Mesenchymal stem cell (in vitro differentiated cells and primary cell): ENCODE results near the gene VASP.
A peak's percentile ranks its signal among the peaks of the same experiment; 100 is the strongest.

Experiments
- DNase-seq: peaks from one replicate; pipeline ENCODE4 v3.0.0-alpha.2; 2013
- H2AFZ ChIP-seq: one replicate; pipeline ENCODE4 v1.6.1; 2013; ENCODE audit warnings: low read depth, mild to moderate bottlenecking, control low read depth, inconsistent platforms, low read length, moderate library complexity
- H2AK5ac ChIP-seq: 2 replicates; pipeline ENCODE4 v1.6.1; 2013; ENCODE audit warnings: low read length, moderate library complexity, mild to moderate bottlenecking, inconsistent platforms; ENCODE audit not compliant: severe bottlenecking
- H2BK120ac ChIP-seq: one replicate; pipeline ENCODE4 v1.6.1; 2013; ENCODE audit warnings: low read depth, mild to moderate bottlenecking, inconsistent platforms, low read length, moderate library complexity
- H2BK12ac ChIP-seq, 2 experiments: one replicate each; pipeline ENCODE4 v1.6.1; 2013; ENCODE audit warnings: inconsistent platforms in 2 of 2, low read length in 2 of 2, mild to moderate bottlenecking in 2 of 2, moderate library complexity in 2 of 2, control low read depth in 1 of 2
- H2BK15ac ChIP-seq: one replicate; pipeline ENCODE4 v1.6.1; 2013; ENCODE audit warnings: mild to moderate bottlenecking, low read depth, inconsistent platforms; ENCODE audit not compliant: poor library complexity, severe bottlenecking
- H2BK5ac ChIP-seq: 2 replicates; pipeline ENCODE4 v1.6.1; 2013; ENCODE audit warnings: low read depth, mild to moderate bottlenecking, low read length, control low read depth, inconsistent platforms; ENCODE audit not compliant: poor library complexity, severe bottlenecking
- H3K14ac ChIP-seq, 2 experiments: one replicate each; pipeline ENCODE4 v1.6.1; 2013; ENCODE audit warnings: inconsistent platforms in 2 of 2, low read length in 2 of 2, control low read depth in 1 of 2, mild to moderate bottlenecking in 1 of 2, moderate library complexity in 1 of 2
- H3K18ac ChIP-seq, 2 experiments: one replicate each; pipeline ENCODE4 v1.6.1; 2013; ENCODE audit warnings: inconsistent platforms in 2 of 2, low read length in 2 of 2, control low read depth in 1 of 2, low read depth in 1 of 2, mild to moderate bottlenecking in 1 of 2
- H3K23ac ChIP-seq, 2 experiments: one replicate each; pipeline ENCODE4 v1.6.1; 2013; ENCODE audit warnings: inconsistent platforms in 2 of 2, low read length in 2 of 2, mild to moderate bottlenecking in 2 of 2, moderate library complexity in 2 of 2, control low read depth in 1 of 2
- H3K27ac ChIP-seq: 2 replicates; pipeline ENCODE4 v1.5.1; 2013; ENCODE audit warnings: mild to moderate bottlenecking, moderate library complexity, low read length, control low read depth, inconsistent platforms; ENCODE audit not compliant: poor library complexity, severe bottlenecking
- H3K27me3 ChIP-seq, 2 experiments: 2 replicates each; pipeline versions ENCODE4 v1.6.1 to v1.7.0; 2013; ENCODE audit warnings: low read length in 2 of 2, mild to moderate bottlenecking in 2 of 2, moderate library complexity in 2 of 2, control low read depth in 1 of 2, inconsistent platforms in 1 of 2; ENCODE audit not compliant: control insufficient read depth in 1 of 2, insufficient read depth in 1 of 2
- H3K36me3 ChIP-seq, 2 experiments: 2 replicates each; pipeline versions ENCODE4 v1.6.1 to v1.7.0; 2013; ENCODE audit warnings: low read length in 2 of 2, control low read depth in 1 of 2, inconsistent platforms in 1 of 2, low read depth in 1 of 2, mild to moderate bottlenecking in 1 of 2; ENCODE audit not compliant: insufficient read depth in 2 of 2, control insufficient read depth in 1 of 2
- H3K4ac ChIP-seq, 2 experiments: one replicate each; pipeline ENCODE4 v1.6.1; 2013; ENCODE audit warnings: inconsistent platforms in 2 of 2, low read length in 2 of 2, mild to moderate bottlenecking in 2 of 2, moderate library complexity in 2 of 2, control low read depth in 1 of 2, low read depth in 1 of 2
- H3K4me1 ChIP-seq: 2 replicates; pipeline ENCODE4 v1.6.1; 2013; ENCODE audit warnings: low read depth, low read length, control low read depth; ENCODE audit not compliant: control insufficient read depth, insufficient read depth
- H3K4me2 ChIP-seq: 2 replicates; pipeline ENCODE4 v1.6.1; 2013; ENCODE audit warnings: low read length, mild to moderate bottlenecking, inconsistent platforms; ENCODE audit not compliant: poor library complexity, severe bottlenecking
- H3K4me3 ChIP-seq, 2 experiments: 2 replicates each; pipeline versions ENCODE4 v1.5.1 to v1.7.0; 2013; ENCODE audit warnings: low read length in 2 of 2, mild to moderate bottlenecking in 2 of 2, control low read depth in 1 of 2, low read depth in 1 of 2; ENCODE audit not compliant: insufficient read depth in 1 of 2
- H3K79me1 ChIP-seq: replicated peaks from 2 replicates; pipeline ENCODE4 v1.6.1; 2013; ENCODE audit warnings: mild to moderate bottlenecking, control low read depth, low read length, inconsistent platforms; ENCODE audit not compliant: poor library complexity, severe bottlenecking
- H3K9ac ChIP-seq: 2 replicates; pipeline ENCODE4 v1.7.0; 2013; ENCODE audit warnings: mild to moderate bottlenecking, low read length, moderate library complexity
- H3K9me3 ChIP-seq: 2 replicates; pipeline ENCODE4 v1.7.0; 2013; ENCODE audit warnings: mild to moderate bottlenecking, low read length; ENCODE audit not compliant: control insufficient read depth
- H4K8ac ChIP-seq: one replicate; pipeline ENCODE4 v1.6.1; 2013; ENCODE audit warnings: inconsistent platforms, mild to moderate bottlenecking, low read length, moderate library complexity
- H4K91ac ChIP-seq: one replicate; pipeline ENCODE4 v1.6.1; 2013; ENCODE audit warnings: mild to moderate bottlenecking, low read length, inconsistent platforms
- WGBS: methylation state at CpG from one replicate; pipeline ENCODE4 v1.1.7; 2013; ENCODE audit warnings: mixed read lengths; 5-methylcytosine and 5-hydroxymethylcytosine counted together

Gene VASP

GRCh38 chr19:45494261-45494916 is 12.9 kb upstream of the VASP start:
- no peak overlapping the region for H3K4ac ChIP-seq
- no peak overlapping the region for H3K23ac ChIP-seq
- no peak overlapping the region for H3K4me3 ChIP-seq
- H3K9me3 ChIP-seq, result no peaks in the 10 kb centered on the region
- no peaks in the 10 kb centered on the region for H3K79me1 ChIP-seq
- H3K36me3 ChIP-seq, result peaks cover 0 to 7% of the 10 kb centered on the region in 2 experiments
- peaks cover 25 to 28% of the 10 kb centered on the region in 2 experiments for H3K27me3 ChIP-seq
- no peak overlapping the region for H2BK12ac ChIP-seq
- H3K4me1 ChIP-seq, result peaks cover 26% of the 10 kb centered on the region
- H3K18ac ChIP-seq, result no peak overlapping the region
- no peak overlapping the region for H3K27ac ChIP-seq
- H2BK120ac ChIP-seq, result no peak overlapping the region
- no peak overlapping the region for H2BK5ac ChIP-seq
- no peak overlapping the region for H4K91ac ChIP-seq
- no peak for DNase-seq
- WGBS, result 96% methylated on average over 39 of the region's 39 CpGs
- H2BK15ac ChIP-seq, result no peak overlapping the region
- no peak overlapping the region for H2AFZ ChIP-seq
- no peak overlapping the region for H3K14ac ChIP-seq
- no peak overlapping the region for H2AK5ac ChIP-seq
- H4K8ac ChIP-seq, result no peak overlapping the region
- H3K9ac ChIP-seq, result no peak overlapping the region
- no peak overlapping the region for H3K4me2 ChIP-seq

GRCh38 chr19:45495178-45495577 is 12.1 kb upstream of the VASP start:
- Histone ChIP-seq H2BK12ac (no peak overlapping the region), H3K79me1 (no peaks in the 10 kb centered on the region), H3K9me3 (no peaks in the 10 kb centered on the region), H3K27ac (no peak overlapping the region), H2BK120ac (no peak overlapping the region), H3K18ac (no peak overlapping the region), H2AFZ (no peak overlapping the region), H3K27me3 (peaks cover 31 to 35% of the 10 kb centered on the region in 2 experiments), H3K14ac (no peak overlapping the region), H3K36me3 (peaks cover 0 to 7% of the 10 kb centered on the region in 2 experiments), H2AK5ac (no peak overlapping the region), H3K4ac (no peak overlapping the region), H3K9ac (no peak overlapping the region), H2BK15ac (no peak overlapping the region), H3K23ac (no peak overlapping the region), H3K4me3 (no peak overlapping the region), H3K4me2 (no peak overlapping the region), H4K8ac (no peak overlapping the region), H3K4me1 (peaks cover 26% of the 10 kb centered on the region), H4K91ac (no peak overlapping the region), H2BK5ac (no peak overlapping the region)
- no peak for DNase-seq
- 94% methylated on average over 5 of the region's 5 CpGs for WGBS

GRCh38 chr19:45496349-45496953 is 10.8 kb upstream of the VASP start:
- no peak overlapping the region for H2BK5ac ChIP-seq
- under 1% methylated on average over 44 of the region's 54 CpGs for WGBS
- peak overlapping the region in 1 of 2 experiments; percentile 53 for H3K4ac ChIP-seq

GRCh38 chr19:45497791-45498190 is 9.5 kb upstream of the VASP start:
- DNase-seq, result no peak
- no peak overlapping the region for H3K27ac ChIP-seq
- H2AFZ ChIP-seq, result no peak overlapping the region
- H3K23ac ChIP-seq, result no peak overlapping the region
- no peak overlapping the region for H2BK12ac ChIP-seq
- H3K27me3 ChIP-seq, result peaks cover 31 to 39% of the 10 kb centered on the region in 2 experiments
- no peak overlapping the region for H2BK15ac ChIP-seq
- H3K18ac ChIP-seq, result no peak overlapping the region
- no peaks in the 10 kb centered on the region for H3K9me3 ChIP-seq
- H3K79me1 ChIP-seq, result no peaks in the 10 kb centered on the region
- H3K14ac ChIP-seq, result no peak overlapping the region
- H4K91ac ChIP-seq, result no peak overlapping the region
- 29% methylated on average over 15 of the region's 16 CpGs for WGBS
- no peak overlapping the region for H2AK5ac ChIP-seq
- no peak overlapping the region for H4K8ac ChIP-seq
- H2BK5ac ChIP-seq, result no peak overlapping the region
- H3K4ac ChIP-seq, result no peak overlapping the region
- no peak overlapping the region for H3K4me3 ChIP-seq
- H2BK120ac ChIP-seq, result no peak overlapping the region
- H3K36me3 ChIP-seq, result peaks cover 0 to 7% of the 10 kb centered on the region in 2 experiments
- no peak overlapping the region for H3K4me2 ChIP-seq
- peaks cover 23% of the 10 kb centered on the region for H3K4me1 ChIP-seq
- no peak overlapping the region for H3K9ac ChIP-seq

More at GRCh38 chr19:45496349-45496953, 10.8 kb upstream of the VASP start:
- peaks cover 26% of the 10 kb centered on the region for H3K4me1 ChIP-seq
- peak; percentile 43 for DNase-seq
- H3K23ac ChIP-seq, result no peak overlapping the region
- H4K8ac ChIP-seq, result no peak overlapping the region
- H2BK15ac ChIP-seq, result peak overlapping the region; percentile 70
- H2AK5ac ChIP-seq, result no peak overlapping the region
- H3K9ac ChIP-seq, result peak overlapping the region; percentile 65
- H4K91ac ChIP-seq, result no peak overlapping the region
- peaks cover 31 to 35% of the 10 kb centered on the region in 2 experiments for H3K27me3 ChIP-seq
- peak overlapping the region; percentile 69 for H2AFZ ChIP-seq
- H3K14ac ChIP-seq, result no peak overlapping the region
- H3K4me2 ChIP-seq, result peak overlapping the region; percentile 99
- H3K79me1 ChIP-seq, result no peaks in the 10 kb centered on the region
- no peak overlapping the region for H3K18ac ChIP-seq
- H3K27ac ChIP-seq, result no peak overlapping the region
- H3K9me3 ChIP-seq, result no peaks in the 10 kb centered on the region
- H3K4me3 ChIP-seq, result peak overlapping the region; percentile 70 to 81
- H2BK12ac ChIP-seq, result no peak overlapping the region
- peaks cover 0 to 7% of the 10 kb centered on the region in 2 experiments for H3K36me3 ChIP-seq
- no peak overlapping the region for H2BK120ac ChIP-seq
